ENCODE measurements around the gene SPECC1. TPM values are rescaled to one million over a fixed set of nuclear protein-coding genes. Genes with fewer than 3 reads are reported as not detected.

SPECC1 gene
- total and polyA plus RNA-seq, 9 of the 15 experiments (the other 6 are each of a cell fraction or from before 2014, with no cell fraction given), result 2.4 to 19.6 (median 14.7) TPM

- TF ChIP-seq MAFG (tag; conservative IDR thresholded peaks at IDR 0.05) (no peak), ZNF785 (CRISPR knock-in tag; IDR thresholded peaks at IDR 0.05) (no peak), SAP30 (IDR thresholded peaks at IDR 0.05; ENCODE audit: borderline replicate concordance, insufficient read depth, low read depth, low read length, poor library complexity, severe bottlenecking) (no peak), MLX (CRISPR knock-in tag; conservative IDR thresholded peaks at IDR 0.05) (no peak)
These were observed 111.7 kb downstream of the SPECC1 start (continued) for GRCh38 chr17:20120836-20121235.

- Histone ChIP-seq H3K27ac (ENCODE audit: extremely low read depth, low read depth, low read length) (no peak overlapping the region), H3K4me1 (replicated peaks in 1 of 2; ENCODE audit: control insufficient read depth in 2 of 2, insufficient read depth in 2 of 2, low read length in 2 of 2) (no peaks in the 10 kb centered on the region), H3K9me1 (ENCODE audit: control insufficient read depth, insufficient read depth, low read length) (no peaks in the 10 kb centered on the region), H3K27me3 (ENCODE audit: control insufficient read depth in 2 of 2, insufficient read depth in 2 of 2, low read length in 2 of 2) (no peaks in the 10 kb centered on the region), H4K20me1 (replicated peaks; ENCODE audit: control insufficient read depth, insufficient read depth, low read length) (0 out of 2 replicates have a peak, but pooled peaks cover 2% of the 10 kb centered on the region), H3K36me3 (ENCODE audit: control insufficient read depth, insufficient read depth, low read length) (no peaks in the 10 kb centered on the region), H3K79me2 (ENCODE audit: control insufficient read depth, insufficient read depth, low read length) (no peaks in the 10 kb centered on the region), H3K4me2 (ENCODE audit: insufficient read depth, low read length) (no peak overlapping the region), H3K4me3 (no peak overlapping the region), H3K9ac (ENCODE audit: insufficient read depth in 1 of 2, low read depth in 2 of 2, low read length in 2 of 2) (no peak overlapping the region; a peak in 1 of 4 replicates), H3K9me3 (replicated peaks; ENCODE audit: control insufficient read depth, insufficient read depth, low read depth, low read length) (no peaks in the 10 kb centered on the region), H2AFZ (ENCODE audit: low read depth, low read length) (no peak overlapping the region)
- WGBS (ENCODE audit: insufficient coverage, low coverage, missing lambda C conversion rate), result 37% methylated on average over 10 of the region's 11 CpGs
- intact Hi-C loops (cut with micrococcal nuclease) (loop anchor here (2.0 to 5.0 kb wide), 2 partner anchors 105 to 196 kb away; no protein-coding TSS in a partner anchor), in situ Hi-C loops (cut with MboI) (loop anchor here (10.0 kb wide), 1 partner anchor 193 kb away; no protein-coding TSS in a partner anchor)
- CTCF ChIA-PET (ENCODE audit: low intra/inter-chr PET ratio), result interaction anchor here (0.8 to 2.0 kb wide), 4 partner anchors 103 to 199 kb away, joined by 3 to 13 read pairs (median 5); no protein-coding TSS in a partner anchor
- POLR2A ChIA-PET, result interaction anchor here (0.6 kb wide), 2 partner anchors 17 to 155 kb away, joined by 3 read pairs; no protein-coding TSS in a partner anchor
- ATAC-seq (peak; percentile 86), DNase-seq (ENCODE audit: extremely low read depth in 1 of 4, low spot score in 3 of 4) (peak; percentile 58 to 74 (median 60)), FAIRE-seq (peak; percentile 74)
- no TSS peak for BruUV-seq (replicated peaks)
- 0 out of 2 replicates have a peak, but pooled peaks have one; percentile 32 for TF ChIP-seq ARID2 (IDR thresholded peaks at IDR 0.05)
- peak; percentile 66 for TF ChIP-seq DEAF1 (CRISPR knock-in tag; IDR thresholded peaks at IDR 0.05)
These were observed 112.4 kb downstream of the SPECC1 start for GRCh38 chr17:20121359-20122253.
